GM21528 (cell line): Measurements from ENCODE around the gene PPP2R5D.
"Not testable (repeated sequence)": the region's sequence is repeated elsewhere in the genome, so short reads cannot be mapped to it uniquely, and the experiment has no call there.

Source experiments
- ATAC-seq: cut with Tn5 transposase; IDR thresholded peaks from one replicate; pipeline ENCODE4 v1.9.1; 2021; ENCODE audit warnings: mild to moderate bottlenecking, moderate library complexity; ENCODE audit not compliant: unreplicated experiment, low FRiP score

PPP2R5D gene

DNA sequence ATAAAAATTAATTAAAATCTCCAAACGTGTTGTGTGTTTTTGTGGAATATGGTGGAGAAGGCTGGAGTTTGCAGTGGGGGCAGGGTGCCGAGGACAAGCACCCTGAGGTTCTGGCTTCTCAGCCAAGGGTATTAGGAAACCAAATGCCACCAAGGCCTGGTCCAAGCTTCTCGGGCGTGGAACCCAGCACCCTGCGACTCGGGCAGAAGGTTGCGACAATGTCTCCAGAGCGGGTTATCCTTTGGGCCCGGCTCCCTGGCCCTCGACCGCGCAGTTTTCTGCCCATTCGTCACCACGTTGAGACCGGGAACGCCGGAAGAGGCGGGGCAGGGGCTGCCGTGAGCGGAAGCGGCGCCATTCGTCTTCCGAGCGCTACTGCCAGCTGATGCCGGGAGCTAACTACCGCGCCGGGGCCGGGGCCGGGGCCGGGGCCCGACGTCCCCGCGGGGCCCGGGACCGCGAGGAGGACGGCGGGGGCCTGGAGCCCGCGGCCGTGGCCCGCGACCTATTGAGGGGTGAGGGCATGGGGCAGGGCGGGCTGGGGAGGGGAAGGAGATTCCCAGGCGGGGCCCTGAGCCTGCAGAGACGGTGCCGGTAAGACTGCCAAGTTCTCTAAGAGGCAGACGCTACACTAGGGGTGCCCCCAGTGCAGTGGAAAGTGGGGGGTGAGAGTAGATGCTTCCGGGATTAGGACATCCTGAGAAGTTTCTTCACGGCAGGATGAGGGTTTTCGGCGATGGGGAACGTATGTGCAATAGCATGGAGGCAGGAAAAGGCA lies 37.1 kb downstream of the PPP2R5D start, which contains the start of gene RRP36:
Gene RRP36 (plus strand): TSS at position 354 of the 778 bp plus-strand sequence. CDS start 32 bp downstream, at position 386.
- peak; percentile 63 for ATAC-seq

DNA sequence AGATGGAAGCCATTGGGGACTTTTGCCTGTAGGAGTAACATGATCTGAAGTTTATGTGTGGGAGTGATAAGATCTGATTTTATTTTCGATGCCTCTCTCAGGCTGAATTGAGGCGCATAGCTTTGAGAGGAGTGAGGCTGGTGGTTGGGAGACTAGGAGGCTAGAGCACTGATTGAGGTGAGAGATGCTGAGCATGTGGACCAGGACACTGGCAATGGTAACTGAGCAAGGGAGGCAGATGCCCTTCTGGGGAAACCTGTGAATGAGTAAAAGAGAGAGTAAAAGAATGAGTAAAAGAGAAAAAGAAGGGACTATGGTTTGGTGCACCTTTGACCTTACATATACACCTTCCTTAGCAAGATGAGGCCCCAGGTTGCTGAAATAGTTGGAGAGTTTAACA lies 40.1 kb downstream of the PPP2R5D start:
- ATAC-seq, result no peak

DNA sequence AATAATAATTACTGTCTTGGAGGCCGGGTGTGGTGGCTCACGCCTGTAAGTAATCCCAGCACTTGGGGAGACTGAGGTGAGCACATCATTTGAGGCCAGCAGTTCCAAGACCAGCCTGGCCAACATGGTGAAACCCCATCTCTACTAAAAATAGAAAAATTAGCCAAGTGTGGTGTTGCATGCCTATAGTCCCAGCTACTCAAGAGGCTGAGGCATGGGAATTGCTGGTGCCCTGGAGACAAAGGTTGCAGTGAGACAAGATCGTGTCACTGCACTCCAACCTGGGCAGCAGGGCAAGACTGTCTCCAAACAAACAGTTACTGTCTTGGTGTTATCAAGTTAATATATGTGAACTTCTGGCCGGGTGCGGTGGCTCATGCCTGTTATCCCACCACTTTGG lies 42.0 kb downstream of the PPP2R5D start:
- no peak for ATAC-seq

DNA sequence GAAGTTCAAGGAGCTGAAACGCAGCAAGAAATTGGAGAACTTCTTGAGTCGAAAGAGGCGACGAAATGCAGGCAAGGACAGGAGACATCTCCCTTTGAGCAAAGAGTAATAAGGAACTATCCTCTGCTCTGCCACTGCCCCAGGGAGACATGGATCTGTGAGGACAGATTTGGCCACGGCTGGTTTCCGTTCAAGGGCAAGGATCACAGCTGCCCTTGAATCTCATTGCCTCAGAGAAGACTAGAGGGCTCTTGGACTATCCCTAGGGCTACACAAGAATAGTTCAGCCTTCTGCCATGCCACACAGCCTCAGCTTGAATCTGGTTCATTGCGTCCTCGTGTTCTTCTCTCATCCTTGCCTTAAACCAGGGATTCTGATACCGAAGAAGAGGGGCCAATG lies 44.8 kb downstream of the PPP2R5D start:
- no peak for ATAC-seq

DNA sequence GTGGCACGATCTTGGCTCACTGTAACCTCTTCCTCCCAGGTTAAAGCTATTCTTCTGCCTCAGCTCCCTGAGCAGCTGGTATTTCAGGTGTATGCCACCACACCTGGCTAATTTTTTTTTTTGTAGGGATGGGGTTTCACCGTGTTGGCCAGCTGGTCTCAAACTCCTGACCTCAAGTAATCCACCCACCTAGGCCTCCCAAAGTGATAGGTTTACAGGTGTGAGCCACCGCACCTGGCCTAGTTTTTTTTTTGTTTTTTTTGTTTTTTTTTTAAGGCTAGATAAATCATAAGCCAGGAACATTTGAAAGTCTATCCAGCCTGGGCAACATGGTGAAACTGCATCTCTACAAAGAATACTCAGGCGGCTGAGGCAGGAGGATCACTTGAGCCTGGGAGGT lies 48.0 kb downstream of the PPP2R5D start:
- no peak for ATAC-seq

DNA sequence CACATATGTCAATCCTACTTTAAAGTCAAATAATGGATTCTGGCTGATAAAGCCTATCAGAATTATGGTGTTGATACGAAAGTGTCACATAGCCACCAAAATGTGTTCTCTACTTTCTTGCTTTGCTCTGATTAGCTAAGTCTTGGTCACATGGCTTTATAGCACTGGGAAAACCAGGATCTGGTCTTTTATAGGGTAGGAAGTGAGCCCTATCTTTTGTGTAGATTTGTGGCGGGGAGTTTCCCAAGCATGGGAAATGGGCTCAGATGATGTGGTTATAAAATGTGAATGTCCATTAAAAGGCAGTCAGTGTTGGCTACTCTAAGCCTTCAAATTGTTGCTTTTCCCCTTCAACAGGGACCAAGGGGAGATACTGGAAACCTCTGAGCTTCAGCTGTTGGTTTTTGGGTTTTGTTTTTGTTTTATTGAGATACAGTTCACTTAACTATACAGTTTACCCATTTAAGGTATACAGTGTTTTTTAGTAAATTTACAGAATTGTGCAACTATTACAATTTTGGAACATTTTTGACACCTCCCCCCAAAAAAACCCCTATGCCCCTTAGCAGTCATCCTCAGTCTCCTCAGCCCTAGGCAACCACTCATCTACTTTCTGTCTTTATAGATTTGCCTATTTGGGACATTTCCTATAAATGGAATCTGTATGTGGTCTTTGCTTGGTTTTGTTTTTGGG lies 49.3 kb downstream of the PPP2R5D start:
- ATAC-seq, result no peak

DNA sequence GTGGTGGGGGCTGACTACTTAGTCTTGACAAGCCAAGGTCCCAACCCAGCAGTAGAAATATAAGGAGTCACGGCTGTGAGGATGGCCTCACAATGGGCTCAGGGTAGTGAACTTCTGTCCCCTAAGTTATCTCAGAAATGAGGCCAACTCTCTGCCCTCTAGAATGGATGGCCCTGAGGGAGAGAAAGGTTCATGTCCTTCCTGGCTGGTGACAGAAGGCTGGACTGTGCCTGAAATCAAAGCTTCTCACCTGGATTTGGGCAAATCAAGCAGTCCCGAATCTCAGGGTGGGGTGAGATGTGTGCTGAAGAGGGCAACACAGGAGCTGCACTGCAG lies 49.8 kb downstream of the PPP2R5D start:
- no peak for ATAC-seq

DNA sequence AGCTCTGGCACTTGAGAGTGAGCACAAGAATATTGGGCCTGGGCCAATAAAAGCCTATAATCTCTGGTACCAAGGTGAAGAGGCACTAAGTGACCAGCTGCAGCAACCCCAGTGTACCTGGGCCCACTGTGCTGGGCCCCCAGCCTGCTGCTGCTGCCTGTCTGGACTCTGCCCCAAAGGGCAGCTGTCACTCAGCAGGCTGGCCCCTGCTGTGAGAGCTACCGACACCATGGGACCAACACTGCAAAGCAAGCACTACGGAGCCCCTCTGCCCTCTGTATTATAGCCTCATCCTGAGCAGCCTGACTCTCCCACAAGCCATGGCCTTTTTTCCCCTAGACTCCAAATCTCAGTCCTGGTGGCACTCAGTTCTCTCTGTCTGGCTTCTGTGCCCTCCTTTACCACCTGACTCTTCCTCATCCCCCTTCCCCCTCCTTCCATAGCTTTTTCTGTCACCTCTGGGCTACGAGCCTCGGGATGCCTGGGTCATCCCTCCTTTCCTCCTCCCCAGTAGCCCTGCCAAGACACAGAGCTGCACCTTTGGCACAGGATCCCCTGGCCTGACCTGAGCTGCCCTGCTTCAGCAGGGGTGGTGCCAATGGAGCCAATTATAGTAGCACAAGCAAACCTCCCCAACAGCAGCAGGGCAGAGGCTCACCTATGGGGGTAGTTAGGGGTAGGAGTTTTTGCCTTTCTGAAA lies 51.3 kb downstream of the PPP2R5D start:
- no peak for ATAC-seq

DNA sequence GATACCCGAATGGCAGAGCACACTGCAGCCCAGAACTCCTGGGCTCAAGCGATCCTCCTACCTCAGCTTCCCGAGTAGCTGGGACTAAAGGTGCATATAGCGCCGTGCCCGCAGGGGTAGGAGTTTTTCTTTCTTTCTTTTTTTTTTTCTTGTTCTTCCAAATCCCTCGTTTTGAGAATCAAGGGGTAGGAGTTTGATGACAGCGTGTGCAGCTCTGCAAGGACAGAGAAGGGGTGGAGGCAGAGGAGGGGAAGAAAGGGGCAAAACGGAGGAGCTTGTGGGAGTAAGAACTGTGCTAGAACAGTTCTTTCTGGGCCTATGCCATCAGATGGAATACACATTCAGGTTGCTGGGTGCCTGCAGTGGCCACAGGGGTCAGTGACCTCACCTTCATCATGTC lies 52.3 kb downstream of the PPP2R5D start:
- ATAC-seq, result no peak

DNA sequence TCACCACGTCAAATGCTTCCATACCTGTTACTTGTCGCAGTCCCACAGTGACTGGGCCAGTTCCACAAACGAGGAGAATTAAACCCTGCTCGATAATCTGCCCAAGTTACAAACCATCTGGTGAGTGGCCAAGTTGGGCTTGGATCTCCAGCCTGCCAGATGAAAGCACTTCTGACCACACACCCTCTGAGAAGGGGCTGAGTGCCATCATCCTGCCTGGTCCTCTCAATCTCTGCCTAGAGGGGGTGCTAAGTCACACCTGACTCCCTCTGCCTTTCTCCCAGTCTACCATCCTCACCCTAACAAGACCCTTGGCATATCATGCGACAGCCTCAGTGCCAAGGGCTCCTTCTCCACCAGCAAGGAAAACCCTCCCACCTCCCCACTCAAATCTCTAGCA lies 52.8 kb downstream of the PPP2R5D start:
- no peak for ATAC-seq

DNA sequence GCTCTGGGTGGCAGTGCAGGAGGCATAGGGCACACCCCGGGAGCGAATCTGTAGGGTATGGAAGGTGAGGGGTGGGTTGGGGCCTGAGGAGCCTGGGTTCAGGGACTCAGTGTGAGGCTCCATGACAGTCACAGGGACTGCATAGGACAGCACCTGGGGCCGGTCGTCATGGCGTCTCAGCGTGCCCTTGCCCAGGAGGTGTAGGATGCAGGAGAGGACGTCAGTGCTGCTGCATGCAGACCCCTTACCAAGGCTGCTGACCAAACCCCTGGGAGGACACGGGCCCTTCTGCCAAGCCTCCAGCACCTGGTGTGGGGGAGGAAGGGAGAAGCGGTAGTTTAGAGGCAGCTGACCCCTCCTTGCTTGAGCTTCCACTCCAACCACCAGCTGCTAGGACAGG lies 53.3 kb downstream of the PPP2R5D start:
- ATAC-seq, result no peak

DNA sequence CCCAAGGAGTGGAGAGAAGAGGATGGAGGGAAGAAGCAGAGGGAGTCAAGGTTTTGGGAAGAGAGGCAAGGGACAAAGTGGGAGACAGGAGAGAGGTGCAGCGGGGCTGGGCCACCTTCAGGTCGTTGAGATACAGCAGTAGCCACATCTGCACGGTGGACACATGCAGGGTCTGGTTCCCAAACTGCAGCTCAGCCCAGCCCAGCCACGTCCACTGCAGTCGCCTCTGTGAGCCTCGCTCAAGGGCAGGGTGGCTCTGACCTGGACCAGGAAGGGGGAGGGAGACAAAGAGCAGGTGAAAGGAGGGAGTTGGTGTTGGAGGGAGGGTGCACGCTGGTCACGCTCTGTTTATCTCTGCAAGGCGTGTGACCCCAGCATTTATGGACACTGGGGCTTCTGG lies 54.4 kb downstream of the PPP2R5D start:
- no peak for ATAC-seq

DNA sequence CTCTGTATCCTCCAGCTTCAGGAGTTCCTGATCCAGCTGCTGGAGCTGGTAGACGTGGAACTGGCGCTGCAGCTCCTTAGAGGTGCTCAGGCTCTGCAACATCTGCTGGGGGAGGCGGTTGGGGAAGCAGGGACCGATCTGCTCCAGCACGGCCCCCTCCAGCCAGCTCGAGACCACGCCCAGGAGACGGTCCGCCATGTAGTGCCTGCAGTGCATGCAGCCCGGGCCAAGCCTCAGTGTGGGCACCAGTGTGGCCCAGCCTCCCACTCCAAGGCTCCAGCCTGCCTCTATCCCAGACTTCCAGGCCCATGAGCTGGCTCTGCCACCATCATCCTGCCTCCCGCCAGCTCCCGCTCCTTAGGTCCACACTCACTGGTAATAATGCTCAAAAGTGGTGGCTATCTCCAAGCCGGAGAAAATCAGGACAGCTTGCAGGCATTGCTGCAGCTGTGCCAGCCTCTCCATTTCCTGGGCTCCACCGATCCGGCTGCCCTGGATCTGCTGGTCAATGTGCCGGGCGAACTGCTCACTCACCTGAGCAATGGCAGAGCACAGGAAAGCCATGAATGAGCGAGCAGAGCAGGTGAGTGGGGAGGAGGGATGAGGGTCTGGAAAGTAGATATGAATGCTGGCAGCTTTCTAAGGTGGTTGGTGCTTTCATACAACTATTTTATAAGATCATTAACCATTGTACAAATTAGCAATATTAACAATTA lies 56.3 kb downstream of the PPP2R5D start:
- ATAC-seq, result no peak

DNA sequence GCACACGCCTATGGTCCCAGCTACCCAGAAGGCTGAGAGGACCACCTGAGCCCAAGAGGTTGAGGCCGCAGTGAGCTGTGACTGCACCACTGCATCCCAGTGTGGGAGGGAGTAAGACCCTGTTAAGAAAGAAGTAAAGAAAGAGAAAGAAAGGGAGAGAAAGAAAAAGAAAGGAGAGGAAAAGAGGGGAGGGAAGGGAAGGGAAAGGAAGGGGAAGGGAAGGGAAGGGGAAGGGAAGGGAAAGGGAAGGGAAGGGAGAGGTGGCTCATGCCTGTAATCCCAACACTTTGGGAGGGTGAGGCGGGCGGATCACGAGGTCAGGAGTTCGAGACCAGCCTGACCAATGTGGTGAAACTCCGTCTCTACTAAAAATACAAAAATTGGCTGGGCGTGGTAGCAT lies 57.1 kb downstream of the PPP2R5D start:
- not testable (repeated sequence) for ATAC-seq

DNA sequence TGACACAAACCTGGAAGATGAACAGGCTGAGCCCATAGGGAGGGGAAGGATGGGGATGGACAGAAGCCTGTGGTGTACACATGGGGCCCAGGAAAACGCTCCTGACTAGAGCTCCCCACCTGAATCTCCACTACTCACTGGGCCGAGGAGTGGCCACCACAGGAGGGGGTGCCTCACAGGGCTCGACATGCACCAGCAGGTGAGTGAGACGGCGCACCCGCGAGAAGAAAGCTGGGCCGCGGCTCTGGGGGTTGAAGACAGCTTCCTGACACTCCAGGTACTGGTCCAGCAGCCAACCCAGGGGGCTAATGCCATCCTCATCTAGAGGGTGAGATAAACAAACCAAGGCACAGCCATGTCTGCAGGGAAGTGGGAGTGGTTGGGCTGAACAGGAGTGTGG lies 58.9 kb downstream of the PPP2R5D start:
- ATAC-seq, result no peak

DNA sequence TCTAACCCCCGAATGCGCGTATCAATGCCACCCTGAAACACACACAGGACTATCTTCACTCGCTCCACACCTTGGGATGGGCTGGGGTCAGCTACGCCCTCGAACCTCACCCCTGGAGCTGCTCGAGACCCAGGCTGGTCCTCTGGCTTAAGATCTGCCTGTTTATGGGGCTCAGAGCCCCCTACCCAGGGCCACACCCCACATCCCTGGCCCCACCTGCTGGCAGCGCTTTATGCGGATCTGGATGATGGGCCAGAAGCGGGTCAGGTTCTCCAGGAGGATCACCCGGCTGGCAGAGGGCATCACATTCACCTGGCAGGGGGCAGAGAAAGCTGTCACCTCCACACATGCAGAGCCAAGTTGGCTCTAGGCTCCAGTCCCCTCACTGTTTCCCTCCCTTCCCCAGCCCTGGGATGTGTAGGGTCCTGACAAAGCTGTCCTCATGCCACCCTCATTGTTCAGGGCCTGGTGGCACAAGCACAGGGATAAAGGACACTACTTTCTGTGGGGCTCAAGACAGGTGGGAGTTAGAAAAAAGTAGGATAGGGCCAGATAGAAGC lies 61.1 kb downstream of the PPP2R5D start:
- ATAC-seq, result no peak

DNA sequence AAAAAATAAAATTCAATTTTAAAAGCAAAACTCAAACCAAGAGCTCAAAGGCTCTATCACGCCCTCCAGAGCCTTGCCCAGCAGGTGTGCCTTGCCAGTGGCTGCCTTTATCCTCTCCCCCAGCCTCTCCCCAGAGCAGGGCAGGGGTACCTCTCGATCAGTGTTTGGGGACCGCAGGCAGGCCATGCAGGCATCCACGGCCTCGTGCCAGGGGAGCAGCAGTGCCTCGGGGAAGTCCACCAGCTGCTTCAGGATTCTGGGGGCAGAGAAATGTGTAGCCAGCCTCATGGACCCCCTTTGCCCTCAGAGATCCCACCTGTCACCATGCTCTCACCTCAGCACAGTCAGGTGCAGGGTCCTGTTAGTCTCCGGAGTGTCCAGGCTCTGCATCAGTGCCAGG lies 63.6 kb downstream of the PPP2R5D start:
- no peak for ATAC-seq

DNA sequence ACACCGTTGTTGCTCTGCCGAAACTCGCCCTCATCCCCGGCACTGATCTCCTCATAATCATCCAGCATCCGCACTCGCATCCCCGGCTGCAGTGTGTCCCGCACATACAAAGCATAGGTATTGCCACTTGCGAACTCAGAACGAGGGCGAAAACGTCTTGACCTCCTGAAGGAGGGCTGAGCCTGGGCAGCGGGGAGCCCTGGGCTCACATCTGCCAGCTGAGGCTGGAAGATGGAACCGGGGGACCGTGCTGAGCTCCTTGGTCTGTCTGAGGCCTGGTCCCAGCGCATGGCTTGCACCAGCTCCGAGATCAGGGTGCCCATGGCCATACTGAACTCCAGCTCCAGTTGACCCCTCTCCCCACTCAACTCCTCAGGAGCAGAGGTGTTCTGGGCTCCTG lies 66.6 kb downstream of the PPP2R5D start:
- ATAC-seq, result no peak

DNA sequence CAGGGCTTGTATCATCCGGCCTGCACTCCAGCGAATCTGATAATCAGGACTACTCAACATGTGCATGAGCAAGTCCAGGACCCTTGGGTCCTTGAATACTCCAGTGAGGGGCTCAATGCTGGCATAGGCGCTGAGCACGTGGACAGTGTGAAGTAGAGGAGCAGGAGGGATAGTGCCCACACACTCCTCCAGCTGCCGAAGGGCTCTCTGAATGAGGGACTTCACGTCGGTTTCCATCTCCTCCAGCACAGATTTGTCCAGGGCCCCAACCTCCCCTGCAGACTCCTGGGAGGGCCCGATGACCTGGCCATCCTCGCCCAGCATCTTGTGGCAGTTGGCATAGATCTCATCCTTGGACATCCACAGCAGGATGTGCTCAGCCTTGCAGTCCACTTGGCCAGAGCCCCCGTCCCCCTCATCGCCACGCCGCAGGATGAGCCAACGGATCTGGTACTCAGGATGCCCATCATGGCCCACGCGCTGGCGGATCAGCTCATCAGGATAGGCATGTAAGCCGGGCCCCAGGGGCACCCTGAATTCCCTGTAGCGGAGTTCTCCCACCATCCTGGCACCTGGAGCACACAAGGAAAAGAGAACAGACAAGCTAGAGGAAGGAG lies 68.0 kb downstream of the PPP2R5D start:
- no peak for ATAC-seq

DNA sequence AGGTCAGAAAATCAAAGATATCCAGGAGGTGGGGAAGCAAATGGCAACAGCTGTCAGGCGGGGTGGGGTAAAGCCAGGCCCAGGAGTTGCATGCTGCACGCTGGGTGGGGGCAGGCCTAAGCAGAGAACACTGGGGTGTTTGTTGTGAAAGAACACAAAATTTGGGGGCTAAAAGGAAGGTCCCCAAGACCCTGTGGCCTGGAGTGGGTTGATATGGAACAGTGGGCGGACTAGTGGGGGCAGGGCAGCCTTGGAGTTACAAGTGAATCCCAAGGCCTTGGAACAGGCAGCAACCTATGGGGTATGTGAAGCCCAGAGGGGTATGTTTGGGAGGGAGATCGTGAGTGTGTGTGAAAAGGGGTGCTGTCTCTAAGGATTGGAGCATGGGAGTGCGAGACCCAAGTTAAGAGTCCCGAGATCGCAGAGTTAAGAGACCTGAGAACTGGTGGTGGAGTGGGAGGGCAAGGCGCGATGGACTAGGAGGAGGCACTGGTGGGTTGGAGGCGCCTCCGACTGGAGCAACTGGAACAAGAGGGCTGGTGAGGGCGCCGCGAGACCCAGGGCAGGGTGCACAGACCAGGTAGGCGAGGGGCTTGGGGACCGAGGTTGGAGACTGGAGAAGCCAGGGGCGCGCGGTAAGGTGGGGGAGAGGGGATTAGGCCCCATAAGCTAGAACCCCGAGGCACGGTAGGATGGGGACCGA lies 68.6 kb downstream of the PPP2R5D start:
- ATAC-seq, result peak; percentile 20
